ENCODE results near the gene REV3L. TPM values are rescaled to one million over a fixed set of nuclear protein-coding genes. Genes with fewer than 3 reads are reported as not detected.
"Not testable (repeated sequence)": the region's sequence is repeated elsewhere in the genome, so short reads cannot be mapped to it uniquely, and the experiment has no call there.

The REV3L gene
- total RNA-seq, 1 experiment from 2014 or later: 5.3 TPM

DNA sequence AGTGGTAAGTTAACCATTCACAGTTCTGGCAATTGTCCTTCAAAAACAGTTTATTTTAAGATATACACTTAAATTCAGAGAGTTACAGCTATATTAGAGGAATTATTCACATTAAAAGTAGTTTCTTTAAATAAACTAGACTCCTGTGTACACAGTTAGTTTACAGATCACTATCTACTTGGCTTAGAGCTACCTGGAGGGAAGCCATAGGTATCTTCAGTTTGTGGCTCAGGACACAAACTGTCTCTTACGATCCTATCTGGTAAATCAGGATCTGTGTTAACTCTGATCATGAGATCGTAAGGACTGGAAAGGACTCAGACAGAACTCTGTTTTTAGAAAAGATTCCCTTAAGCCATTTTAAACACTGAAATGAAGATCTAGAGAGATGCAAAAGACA, 160.9 kb downstream of the REV3L start:
- Mint-ChIP-seq H3K36me3 (ENCODE audit: insufficient read depth in 1 of 3, low read depth in 3 of 3) (peaks cover 0 to 6% (median 0%) of the 10 kb centered on the region in 3 experiments; a peak in 1 of 7 replicates), H3K27me3 (ENCODE audit: low read depth) (no peaks in the 10 kb centered on the region; the same call in 1 of the 2 replicates), H3K4me3 (no peak overlapping the region), H3K4me1 (no peaks in the 10 kb centered on the region), H3K27ac (no peak overlapping the region), H3K9me3 (no peaks in the 10 kb centered on the region)
- H3K79me1 ChIP-seq (ENCODE audit: insufficient read depth, low read depth, low read length, poor library complexity, severe bottlenecking): no peaks in the 10 kb centered on the region
- no peak overlapping the region for H2AK5ac ChIP-seq (ENCODE audit: insufficient read length, low read length)
- H3K14ac ChIP-seq (ENCODE audit: insufficient read depth, low read length): no peak overlapping the region
- H3K27me3 ChIP-seq (ENCODE audit: insufficient read depth, low read length): no peaks in the 10 kb centered on the region
- H3K23ac ChIP-seq (ENCODE audit: insufficient read length, low read depth, low read length): no peak overlapping the region
- no peak overlapping the region for H3K9ac ChIP-seq (ENCODE audit: extremely low read depth, insufficient read length, low read length)
- no CpG with 5 or more reads among the region's 2 CpGs for WGBS (ENCODE audit: extremely low coverage, insufficient read length, low lambda C conversion rate)
- no peaks in the 10 kb centered on the region for H3K79me2 ChIP-seq (ENCODE audit: insufficient read depth, low read length)
- no peak overlapping the region for H2BK20ac ChIP-seq (ENCODE audit: low read depth, low read length, poor library complexity, severe bottlenecking)
- H4K5ac ChIP-seq (ENCODE audit: insufficient read length, low read depth, low read length): no peak overlapping the region
- no peak overlapping the region for H2AFZ ChIP-seq (ENCODE audit: low read length)
- H2BK120ac ChIP-seq (ENCODE audit: low read depth, low read length, poor library complexity, severe bottlenecking): no peak overlapping the region
- no peaks in the 10 kb centered on the region for H3K4me1 ChIP-seq (ENCODE audit: insufficient read depth, low read length)
- H2BK5ac ChIP-seq (ENCODE audit: insufficient read length, low read length): no peak overlapping the region
- H4K20me1 ChIP-seq (ENCODE audit: control insufficient read depth, insufficient read depth, insufficient read length): no peaks in the 10 kb centered on the region
- no peak overlapping the region for H3K4ac ChIP-seq (ENCODE audit: low read depth, low read length)
- H3T11ph ChIP-seq (ENCODE audit: low read length): no peak overlapping the region
- no peak overlapping the region for H3K4me2 ChIP-seq (ENCODE audit: insufficient read depth, insufficient read length, low read length)
- H4K91ac ChIP-seq (ENCODE audit: insufficient read length, low read depth, low read length): no peak overlapping the region
- TF ChIP-seq, protein P1, sequence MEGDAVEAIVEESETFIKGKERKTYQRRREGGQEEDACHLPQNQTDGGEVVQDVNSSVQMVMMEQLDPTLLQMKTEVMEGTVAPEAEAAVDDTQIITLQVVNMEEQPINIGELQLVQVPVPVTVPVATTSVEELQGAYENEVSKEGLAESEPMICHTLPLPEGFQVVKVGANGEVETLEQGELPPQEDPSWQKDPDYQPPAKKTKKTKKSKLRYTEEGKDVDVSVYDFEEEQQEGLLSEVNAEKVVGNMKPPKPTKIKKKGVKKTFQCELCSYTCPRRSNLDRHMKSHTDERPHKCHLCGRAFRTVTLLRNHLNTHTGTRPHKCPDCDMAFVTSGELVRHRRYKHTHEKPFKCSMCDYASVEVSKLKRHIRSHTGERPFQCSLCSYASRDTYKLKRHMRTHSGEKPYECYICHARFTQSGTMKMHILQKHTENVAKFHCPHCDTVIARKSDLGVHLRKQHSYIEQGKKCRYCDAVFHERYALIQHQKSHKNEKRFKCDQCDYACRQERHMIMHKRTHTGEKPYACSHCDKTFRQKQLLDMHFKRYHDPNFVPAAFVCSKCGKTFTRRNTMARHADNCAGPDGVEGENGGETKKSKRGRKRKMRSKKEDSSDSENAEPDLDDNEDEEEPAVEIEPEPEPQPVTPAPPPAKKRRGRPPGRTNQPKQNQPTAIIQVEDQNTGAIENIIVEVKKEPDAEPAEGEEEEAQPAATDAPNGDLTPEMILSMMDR (conservative IDR thresholded peaks at IDR 0.05): no peak
- H4K8ac ChIP-seq (replicated peaks; ENCODE audit: insufficient read length, low read depth, low read length): no peak overlapping the region
- no peaks in the 10 kb centered on the region for H3K23me2 ChIP-seq (ENCODE audit: insufficient read length, low read depth, low read length, poor library complexity, severe bottlenecking)
- H3K56ac ChIP-seq (ENCODE audit: insufficient read length, low read depth, low read length): no peak overlapping the region
- H3K9me3 ChIP-seq (ENCODE audit: control insufficient read depth, low read depth, low read length): no peaks in the 10 kb centered on the region
- no peak overlapping the region for H2BK12ac ChIP-seq (ENCODE audit: insufficient read length, low read depth, low read length)
- DNase-seq: no peak
- no peak overlapping the region for H3K27ac ChIP-seq (ENCODE audit: insufficient read length, low read depth, low read length)
- H2BK15ac ChIP-seq (ENCODE audit: low read depth, low read length): no peak overlapping the region
- H3K18ac ChIP-seq (ENCODE audit: insufficient read length, low read depth, low read length): no peak overlapping the region

DNA sequence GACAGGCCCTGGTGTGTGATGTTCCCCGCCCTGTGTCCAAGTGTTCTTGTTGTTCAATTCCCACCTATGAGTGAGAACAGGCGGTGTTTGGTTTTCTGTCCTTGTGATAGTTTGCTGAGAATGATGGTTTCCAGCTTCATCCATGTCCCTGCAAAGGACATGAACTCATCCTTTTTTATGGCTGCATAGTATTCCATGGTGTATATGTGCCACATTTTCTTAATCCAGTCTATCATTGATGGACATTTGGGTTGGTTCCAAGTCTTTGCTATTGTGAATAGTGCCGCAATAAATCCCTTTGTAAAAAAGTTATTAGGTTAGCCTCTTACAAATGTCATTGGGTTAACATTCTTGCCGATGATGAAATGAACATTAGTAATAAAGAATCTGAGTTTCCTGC, 175.1 kb downstream of the REV3L start:
- not testable (repeated sequence) for H3K9me3 Mint-ChIP-seq
- WGBS (ENCODE audit: extremely low coverage, insufficient read length, low lambda C conversion rate): no CpG with 5 or more reads among the region's 4 CpGs

More for the DNA sequence above, 175.1 kb downstream of the REV3L start:
- H3K79me1 ChIP-seq (ENCODE audit: insufficient read depth, low read depth, low read length, poor library complexity, severe bottlenecking); H3K4ac ChIP-seq (ENCODE audit: low read depth, low read length); H3K14ac ChIP-seq (ENCODE audit: insufficient read depth, low read length); H3K56ac ChIP-seq (ENCODE audit: insufficient read length, low read depth, low read length); H3K23ac ChIP-seq (ENCODE audit: insufficient read length, low read depth, low read length); H3K4me3 Mint-ChIP-seq; H4K91ac ChIP-seq (ENCODE audit: insufficient read length, low read depth, low read length); H2AK5ac ChIP-seq (ENCODE audit: insufficient read length, low read length); H3K9me3 ChIP-seq (ENCODE audit: control insufficient read depth, low read depth, low read length); H3K27me3 ChIP-seq (ENCODE audit: insufficient read depth, low read length); DNase-seq; H4K20me1 ChIP-seq (ENCODE audit: control insufficient read depth, insufficient read depth, insufficient read length); H3K4me1 ChIP-seq (ENCODE audit: insufficient read depth, low read length); H3K27ac Mint-ChIP-seq; H2BK5ac ChIP-seq (ENCODE audit: insufficient read length, low read length); H3K79me2 ChIP-seq (ENCODE audit: insufficient read depth, low read length); H2BK20ac ChIP-seq (ENCODE audit: low read depth, low read length, poor library complexity, severe bottlenecking); H3K27ac ChIP-seq (ENCODE audit: insufficient read length, low read depth, low read length); H2BK12ac ChIP-seq (ENCODE audit: insufficient read length, low read depth, low read length); H2AFZ ChIP-seq (ENCODE audit: low read length); H3T11ph ChIP-seq (ENCODE audit: low read length); H4K8ac ChIP-seq (replicated peaks; ENCODE audit: insufficient read length, low read depth, low read length); H4K5ac ChIP-seq (ENCODE audit: insufficient read length, low read depth, low read length); H3K4me1 Mint-ChIP-seq; H3K9ac ChIP-seq (ENCODE audit: extremely low read depth, insufficient read length, low read length); H3K27me3 Mint-ChIP-seq (ENCODE audit: low read depth); H2BK120ac ChIP-seq (ENCODE audit: low read depth, low read length, poor library complexity, severe bottlenecking); H3K23me2 ChIP-seq (ENCODE audit: insufficient read length, low read depth, low read length, poor library complexity, severe bottlenecking); H3K18ac ChIP-seq (ENCODE audit: insufficient read length, low read depth, low read length); H2BK15ac ChIP-seq (ENCODE audit: low read depth, low read length); H3K4me2 ChIP-seq (ENCODE audit: insufficient read depth, insufficient read length, low read length): not testable (repeated sequence)
- H3K36me3 Mint-ChIP-seq (ENCODE audit: insufficient read depth in 1 of 3, low read depth in 3 of 3): peaks cover 2 to 23% (median 7%) of the 10 kb centered on the region in 3 experiments; a peak in 4 of 7 replicates

Data from H9 (cell line).